HG03159 (cell line): Measurements from ENCODE around the gene TAF10.

Experiments
- ATAC-seq: cut with Tn5 transposase; IDR thresholded peaks from one replicate; pipeline ENCODE4 v1.9.1; 2021; ENCODE audit warnings: mild to moderate bottlenecking, moderate library complexity; ENCODE audit not compliant: unreplicated experiment

Gene TAF10

DNA sequence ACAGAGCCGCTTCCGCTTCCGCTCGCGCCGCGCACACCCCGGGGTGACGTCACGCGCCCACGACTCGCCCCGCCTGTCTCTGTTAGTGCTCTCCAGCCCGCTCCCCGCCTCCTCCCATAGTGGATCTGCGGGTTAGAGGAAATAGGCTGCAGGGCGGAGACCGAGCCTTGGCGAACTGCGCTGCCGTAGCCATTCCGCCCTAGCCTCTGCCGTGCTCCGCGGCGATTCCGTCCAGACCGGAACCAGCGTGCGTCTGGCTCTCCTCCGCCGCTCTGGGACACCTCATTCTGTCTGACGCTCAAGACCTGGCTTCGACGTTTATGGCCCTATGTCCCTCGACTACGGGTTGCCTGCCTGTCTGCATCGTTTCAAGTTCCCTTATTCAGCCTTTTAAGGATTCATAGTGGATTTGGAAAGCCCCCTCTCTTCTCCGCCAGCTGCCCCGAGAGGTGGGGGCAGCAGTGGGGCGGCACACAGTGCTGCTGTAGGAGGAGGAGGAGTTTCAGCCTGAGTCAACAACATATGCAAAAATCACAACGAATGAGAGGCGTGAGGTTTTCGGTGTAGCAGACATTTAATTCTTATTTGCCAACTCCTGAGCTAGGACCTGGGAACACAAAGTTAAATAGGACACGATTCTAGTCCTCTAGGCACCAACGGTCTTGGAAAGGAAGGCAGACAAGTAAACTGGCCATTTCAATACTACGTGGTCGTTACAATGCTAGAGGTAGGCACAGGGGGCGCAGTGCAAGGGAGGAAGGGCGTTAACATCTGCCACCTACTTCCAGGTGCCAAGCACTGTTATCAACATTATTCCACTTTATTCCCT lies at the start of gene TAF10:
TSS of gene TAF10 (minus strand) at position 4 of the 829 bp plus-strand sequence. CDS start 27 bp downstream, outside the sequence.
- ATAC-seq, result peak; percentile 91

DNA sequence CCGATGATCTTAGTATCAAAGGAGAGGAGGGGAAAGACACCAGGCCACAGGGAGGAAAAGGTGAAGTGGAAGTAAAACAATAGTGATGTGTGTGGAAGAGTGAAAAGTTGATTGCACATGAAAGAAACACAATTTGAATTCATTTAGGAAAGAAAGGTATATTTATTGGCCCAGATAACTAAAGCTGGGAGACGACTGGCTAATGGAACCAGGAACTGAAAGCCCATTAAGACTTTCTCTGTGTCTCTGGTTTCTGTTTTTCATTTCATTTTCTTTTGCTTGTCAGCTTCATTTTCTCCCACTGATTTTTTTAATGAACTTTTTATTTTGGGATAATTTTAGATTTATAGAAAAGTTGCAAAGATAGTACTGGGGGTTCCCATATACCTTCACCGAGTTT lies 48.7 kb upstream of the TAF10 start:
- ATAC-seq, result no peak

DNA sequence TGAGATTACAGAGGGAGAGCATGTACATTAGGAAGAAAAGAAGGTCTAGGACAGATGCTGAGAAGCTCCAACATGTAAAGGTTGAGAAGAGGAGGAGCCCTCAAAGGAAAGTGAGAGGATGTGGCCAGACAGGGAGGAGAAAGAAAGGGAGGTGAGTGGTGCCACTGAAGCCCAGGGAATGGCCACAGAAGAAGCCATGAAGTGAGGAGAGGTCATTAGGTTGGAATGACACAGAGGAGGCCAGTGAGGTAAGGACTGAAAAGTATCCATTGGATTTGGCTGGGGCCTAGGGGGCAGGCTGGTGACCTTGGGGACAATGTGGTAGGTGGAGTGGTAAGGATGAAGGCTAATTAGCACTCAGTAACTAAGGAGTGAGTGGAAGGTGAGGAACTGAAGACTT lies 46.6 kb upstream of the TAF10 start:
- ATAC-seq, result no peak

DNA sequence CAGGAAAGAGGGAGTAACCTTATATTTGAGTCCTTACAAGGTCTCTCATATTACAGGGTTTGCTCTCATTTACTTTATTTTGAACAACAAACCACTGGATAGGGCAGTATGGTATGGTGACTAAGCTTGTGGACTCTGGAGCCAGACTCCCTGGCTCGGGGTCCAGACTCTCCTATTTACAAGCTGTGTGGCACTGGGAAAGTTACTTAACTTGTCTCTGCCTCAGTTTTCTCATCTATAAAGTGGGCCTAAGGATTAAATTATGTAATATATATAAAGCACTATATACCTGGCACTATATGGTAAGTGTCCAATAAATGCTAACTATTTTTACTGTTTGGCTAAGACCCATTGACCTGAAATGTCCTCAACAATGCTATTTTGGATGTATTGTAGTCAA lies 45.3 kb upstream of the TAF10 start:
- ATAC-seq, result no peak

DNA sequence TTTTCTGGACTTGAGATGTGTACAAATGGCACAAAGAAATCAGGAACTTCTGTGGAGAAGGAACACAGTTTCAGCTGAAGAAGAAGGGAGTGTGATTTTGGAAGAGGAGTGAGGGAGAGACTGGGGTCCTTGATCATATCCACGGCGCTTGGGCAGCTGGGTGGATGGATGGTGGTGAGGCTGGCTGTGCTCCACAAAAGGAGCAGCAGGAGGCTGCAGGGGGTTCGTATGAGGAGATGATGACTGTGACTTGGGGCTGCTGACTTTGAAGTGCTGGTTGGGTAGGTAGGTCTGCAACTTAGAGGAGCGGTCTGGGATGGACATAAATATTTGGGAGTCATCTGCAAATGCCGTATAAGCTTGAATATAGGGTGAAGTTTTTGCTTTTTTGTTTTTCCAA lies 44.9 kb upstream of the TAF10 start:
- no peak for ATAC-seq

DNA sequence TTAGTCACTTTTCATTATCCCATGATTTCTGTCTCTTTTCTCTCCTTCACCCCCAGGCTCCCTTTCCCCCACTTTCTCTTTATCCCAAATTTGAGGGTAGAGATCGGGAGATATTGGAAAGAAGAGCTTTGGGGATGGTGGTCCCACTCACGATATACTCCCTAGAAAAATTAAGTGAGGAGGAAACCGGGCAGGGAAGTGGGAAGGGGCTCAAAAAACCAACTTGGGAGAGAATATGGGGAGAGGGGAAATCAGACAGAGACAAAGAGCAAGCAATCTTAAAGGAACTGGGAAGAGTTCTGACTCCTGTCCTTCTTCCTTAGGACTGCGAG lies 44.5 kb upstream of the TAF10 start:
- no peak for ATAC-seq

DNA sequence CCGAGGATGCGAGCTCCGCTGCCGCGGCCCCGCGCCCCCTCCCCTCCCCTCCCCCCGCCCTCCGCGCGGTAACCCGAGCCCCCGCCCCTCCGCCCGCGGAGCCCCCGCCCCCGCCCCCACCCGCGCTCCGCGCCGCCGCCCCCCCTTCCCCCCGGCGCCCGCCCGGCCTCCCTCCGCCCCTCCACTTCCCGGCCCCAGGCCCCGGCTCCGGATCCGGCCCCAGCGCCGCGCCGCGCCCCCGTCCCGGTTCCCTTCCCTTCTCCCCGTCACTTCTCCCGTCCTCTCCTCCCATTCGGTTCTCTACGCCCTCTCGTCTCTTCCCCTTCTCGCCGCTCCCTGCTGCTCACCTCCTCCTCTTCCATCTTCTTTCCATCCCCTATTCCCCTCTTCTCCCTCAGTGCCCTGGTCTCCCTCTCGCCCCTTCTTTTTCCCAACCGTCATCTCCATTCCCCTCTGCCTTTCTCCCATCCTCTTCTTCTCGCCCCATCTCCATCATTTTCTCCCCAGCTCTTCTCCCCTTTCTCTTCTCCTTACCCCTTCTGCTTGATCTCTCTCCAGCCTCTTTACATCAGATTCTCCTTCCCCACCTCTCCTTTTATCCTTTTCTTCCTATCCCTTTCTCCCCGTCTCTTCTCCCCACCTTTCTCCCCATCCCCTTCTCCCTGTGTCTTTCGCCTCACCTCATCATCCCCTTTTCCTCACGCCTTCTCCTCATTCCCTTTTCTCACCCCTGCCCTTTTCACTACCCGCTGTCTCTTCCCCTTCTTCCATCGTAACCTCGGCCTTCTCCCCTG lies 44.0 kb upstream of the TAF10 start, which contains the start of gene DCHS1:
TSS of gene DCHS1 (minus strand) at position 20 of the 794 bp plus-strand sequence. CDS start 14,196 bp downstream, outside the sequence.
- ATAC-seq, result no peak

DNA sequence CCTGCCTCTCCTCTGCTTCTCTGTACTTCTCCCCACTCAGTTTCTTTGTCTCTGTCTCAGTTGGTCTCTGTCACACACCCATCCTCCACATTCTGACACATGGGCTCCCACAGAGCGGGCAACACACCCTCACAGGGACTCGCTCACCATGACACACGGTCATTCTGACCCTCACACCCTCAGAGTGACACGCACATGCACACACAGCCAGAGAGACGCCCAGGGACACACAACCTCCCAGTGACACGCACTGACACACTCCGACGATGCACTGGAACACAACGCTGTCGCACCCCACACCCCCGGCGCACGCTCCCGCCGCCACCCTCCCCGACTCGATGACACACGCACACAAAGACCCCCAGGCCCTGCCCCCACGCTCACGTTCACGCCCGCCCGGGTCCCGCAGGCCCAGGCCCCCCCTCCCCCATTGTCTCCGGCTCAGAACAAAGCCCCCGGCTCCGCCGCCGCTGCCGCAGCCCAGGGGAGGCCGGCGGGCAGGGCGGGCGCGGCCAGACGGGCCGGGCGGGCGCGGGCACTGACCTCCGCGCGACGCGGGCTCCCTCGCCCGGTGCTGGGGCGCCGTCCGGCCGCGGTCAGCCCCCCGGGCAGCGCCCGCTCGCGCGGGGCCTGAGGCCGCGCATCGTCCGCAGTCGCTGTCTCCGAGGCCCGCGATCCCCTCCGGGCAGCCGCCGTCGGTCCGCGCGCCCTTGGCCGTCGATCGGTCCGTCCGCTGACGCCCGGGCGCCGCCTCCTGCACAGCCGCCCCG lies 43.2 kb upstream of the TAF10 start:
- ATAC-seq, result no peak

DNA sequence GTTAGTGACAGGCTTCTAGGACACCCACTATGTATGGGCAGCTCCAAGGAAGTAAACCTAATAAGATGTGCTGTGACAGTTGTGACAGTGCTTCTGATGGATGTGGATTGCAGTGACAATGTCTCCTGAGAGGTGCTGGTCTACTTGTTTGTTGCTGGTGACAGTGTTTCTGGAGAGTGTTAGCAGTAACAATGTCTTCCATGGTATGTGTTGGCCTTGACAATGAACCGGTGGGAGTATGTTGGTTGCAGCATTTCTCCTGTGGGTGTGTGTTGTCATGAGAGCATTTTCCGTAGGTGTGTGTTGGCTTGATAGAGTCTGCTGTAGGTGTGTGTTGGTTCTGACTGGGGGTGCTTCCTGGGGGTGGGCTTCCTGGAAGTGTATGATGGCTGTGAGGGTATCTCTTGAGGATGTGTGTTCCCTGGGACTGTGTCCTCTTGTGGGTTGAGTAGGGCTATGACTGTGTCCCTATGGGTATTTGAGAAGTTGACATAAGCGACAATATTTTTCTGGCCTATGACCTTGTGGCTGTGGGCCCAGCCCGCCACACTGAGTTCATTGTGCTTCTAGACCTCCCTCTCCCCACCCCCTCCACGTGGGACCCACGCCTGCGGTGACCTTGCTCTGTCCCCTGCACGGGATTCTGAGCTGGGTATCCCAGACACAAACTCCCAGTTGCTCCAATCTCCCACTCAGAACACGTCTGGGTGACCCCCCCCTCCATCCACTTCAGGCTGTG lies 42.4 kb upstream of the TAF10 start:
- no peak for ATAC-seq

DNA sequence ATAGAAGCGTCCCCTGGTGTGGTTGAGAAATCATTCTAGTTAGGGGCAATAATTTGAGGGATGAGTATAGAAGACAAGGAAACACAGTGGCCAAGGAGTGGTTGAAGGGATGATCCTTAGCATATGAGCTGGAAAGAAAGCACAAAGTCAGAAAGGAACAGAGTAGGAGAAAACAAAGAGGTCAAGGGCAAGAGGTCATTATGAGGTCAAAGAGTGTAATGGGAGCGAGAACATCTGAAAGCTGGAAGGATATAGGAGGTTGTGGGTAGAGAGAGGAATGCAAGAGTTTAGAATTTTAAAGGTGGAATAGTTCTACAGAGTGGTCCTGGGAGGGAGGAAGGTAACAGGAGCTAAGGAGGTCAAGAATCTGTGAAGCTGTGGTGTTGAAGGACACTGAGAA lies 41.6 kb upstream of the TAF10 start:
- no peak for ATAC-seq

DNA sequence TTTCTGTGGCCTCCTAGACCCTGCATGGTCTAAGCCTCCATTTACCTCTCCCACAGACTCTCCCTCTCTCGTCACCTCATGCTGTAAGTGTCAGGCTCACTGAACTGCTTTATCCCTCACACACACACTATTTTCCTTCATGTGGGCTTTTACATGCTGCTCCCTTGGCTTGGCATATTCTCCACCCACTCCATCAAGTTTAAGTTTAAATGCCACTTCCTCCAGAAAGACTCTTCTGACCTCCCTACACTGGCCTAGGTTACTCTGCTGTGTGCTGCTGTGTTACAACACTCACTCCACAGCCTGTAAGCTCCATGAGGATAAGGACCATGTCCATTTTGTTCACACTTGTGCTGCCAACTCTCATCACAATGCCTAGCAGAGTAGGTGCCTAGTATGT lies 41.1 kb upstream of the TAF10 start:
- ATAC-seq, result no peak

DNA sequence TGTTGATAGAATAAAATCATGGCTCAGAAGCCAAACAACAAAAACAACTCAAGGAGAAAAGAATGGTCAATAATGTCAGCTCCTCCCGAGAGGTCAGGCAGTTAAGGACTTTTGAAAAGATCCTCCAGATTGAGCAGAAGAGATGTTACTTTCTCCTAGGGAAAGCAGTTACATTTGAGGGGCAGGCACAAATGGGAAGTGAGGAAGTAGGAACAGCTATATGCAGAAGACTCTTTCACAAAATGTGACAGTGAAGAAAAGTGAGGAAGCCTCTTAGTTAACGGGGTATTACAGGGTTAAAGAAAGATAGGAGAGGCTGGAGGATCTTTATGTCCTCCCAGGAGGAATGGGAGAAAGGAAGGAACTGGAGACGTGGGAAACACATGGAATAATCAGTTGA lies 40.2 kb upstream of the TAF10 start:
- no peak for ATAC-seq

DNA sequence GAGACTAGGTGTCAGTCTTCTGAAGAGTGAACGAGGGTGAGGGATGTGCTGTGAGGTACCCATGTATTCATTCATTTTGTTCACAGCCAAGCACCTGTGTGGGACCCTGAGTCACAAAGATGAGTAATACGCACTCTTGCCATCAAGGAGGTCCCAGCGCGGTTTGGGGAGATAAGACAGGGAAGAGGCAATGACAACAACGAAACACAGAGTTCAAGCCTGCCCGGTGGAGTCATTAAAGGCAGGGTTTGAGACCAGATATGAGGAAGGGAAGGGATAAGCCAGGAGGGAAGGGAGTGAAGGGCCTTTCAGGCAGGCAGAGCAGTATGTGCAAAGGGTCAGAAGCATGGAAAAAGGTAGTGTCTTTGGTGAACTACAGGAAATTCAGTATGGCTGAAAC lies 39.0 kb upstream of the TAF10 start:
- ATAC-seq, result no peak

DNA sequence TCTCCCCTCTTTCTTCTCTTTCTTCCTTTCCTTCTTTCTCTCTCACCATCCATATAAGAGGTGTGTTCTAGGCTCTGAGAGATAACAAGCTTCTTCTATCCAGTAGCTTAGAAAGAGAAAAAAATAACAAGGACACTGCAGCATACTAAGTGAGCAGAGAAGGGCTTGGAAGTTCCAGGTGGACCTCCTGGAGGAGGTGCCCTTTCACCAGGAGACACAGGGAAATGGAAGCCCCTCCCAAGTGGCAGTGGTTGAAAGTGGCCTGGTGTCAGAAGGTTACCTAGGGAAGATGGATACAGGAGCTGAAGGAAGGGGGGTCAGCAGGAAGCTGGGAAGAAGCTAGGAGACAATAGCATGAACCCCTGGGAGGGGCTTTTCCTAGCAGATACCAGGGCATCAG lies 38.1 kb upstream of the TAF10 start:
- ATAC-seq, result no peak

DNA sequence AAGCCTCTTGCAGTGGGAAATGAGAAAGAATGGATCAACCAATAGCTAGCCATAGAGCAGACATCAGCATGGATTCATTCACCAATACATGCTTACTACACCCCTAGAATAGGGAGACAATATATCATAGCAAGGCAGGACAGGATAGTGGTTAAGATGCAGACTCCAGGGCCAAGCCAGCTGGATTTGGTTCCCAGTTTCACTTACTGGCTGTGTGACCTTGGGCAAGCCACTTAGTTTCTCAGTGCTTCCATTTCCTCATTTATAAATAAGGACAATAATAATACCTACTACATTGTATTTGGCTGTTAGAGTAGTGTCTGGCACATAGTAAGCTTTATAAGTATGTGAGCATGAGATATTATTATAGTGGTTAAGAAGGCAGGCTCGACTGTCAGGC lies 36.5 kb upstream of the TAF10 start:
- ATAC-seq, result no peak

DNA sequence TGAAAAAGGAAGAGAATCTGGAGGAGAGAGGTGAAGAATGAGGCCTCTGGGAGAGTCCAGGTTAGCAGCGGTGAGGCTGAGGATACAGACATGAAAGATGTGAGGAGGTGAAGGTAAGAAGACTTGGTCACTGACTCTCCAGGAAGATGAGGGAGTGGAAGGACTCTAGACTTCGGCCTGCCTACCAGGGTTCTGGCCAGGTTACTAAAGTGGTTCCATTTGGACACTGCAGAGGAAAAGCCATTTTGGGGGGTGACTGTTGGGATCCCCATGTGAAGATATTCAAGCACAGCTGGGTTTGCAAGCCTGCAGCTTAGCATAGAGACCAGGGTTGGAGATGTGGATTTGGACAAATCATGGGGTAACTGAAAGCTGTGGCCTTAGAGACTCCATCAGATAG lies 35.8 kb upstream of the TAF10 start:
- no peak for ATAC-seq

DNA sequence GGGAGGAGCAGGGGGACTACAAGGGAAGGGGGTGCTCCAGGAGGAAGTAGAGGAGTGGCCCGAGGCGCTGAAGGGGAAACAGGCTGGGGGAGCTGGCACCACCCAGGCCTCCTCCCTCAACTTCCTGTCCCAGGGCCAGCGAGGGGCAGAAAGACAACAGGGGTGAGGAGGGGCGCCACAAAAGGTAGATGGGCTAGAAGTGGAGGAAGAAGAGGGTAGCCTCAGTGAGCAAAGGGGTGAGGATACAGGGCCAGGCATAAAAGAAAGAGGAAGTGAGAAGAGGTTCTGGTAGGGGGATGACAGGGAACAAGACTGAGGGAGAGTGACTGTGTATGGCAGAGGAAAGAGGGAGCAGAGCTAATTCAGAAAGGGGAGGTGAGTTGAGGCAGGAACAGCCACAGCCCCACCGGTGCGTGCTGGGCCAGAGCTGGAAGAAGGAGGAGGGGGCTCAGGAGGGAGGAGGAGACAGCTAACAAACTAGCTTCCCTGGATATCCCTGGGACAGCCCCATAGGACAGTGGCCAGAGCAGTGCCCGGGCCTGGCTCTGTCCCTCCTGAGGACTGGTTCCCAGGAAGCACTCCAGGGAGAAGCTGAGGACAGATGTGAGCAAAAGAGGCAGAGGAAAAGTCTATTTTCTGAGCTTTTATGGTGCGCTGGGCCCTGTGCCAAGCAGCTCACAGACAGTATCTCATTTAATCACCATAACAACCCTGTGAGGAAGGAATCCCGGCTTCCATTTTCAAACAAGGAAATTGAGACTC lies 35.1 kb upstream of the TAF10 start:
- peak; percentile 92 for ATAC-seq

DNA sequence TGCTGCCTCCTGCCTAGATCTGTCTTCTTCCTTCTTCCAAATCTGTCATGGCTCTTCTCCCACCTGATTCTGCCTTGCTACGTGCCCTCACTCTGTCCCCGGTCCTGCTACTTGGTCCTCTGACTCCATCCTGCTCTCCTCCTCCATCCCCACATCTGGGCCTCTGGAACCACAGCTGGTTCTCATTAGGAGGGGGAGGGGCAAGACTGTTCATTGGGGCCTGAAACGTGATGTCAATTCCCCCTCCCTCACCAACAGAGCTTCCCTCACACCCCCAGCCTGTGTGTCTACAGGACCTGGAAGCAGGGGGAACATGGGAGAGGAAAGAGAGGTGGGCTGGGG lies 34.5 kb upstream of the TAF10 start:
- ATAC-seq, result no peak

DNA sequence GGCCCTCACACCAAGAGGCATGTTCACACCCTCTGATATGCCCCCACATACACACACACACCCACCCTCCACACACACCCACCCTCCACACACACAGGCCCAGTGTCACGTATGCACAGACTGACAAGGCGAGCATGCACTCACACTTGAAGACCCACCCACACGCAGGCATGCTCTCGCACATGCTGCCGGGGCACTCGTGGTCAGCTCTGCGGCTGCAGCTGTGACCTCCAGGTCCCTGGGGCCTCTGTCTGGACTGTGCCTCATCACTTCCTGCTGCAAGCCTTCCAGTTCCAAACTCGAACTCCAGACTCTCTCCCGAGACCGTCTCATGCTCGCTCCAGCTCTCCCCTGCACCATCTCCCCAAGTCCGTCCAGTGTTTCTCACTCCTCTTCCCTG lies 34.1 kb upstream of the TAF10 start:
- no peak for ATAC-seq

DNA sequence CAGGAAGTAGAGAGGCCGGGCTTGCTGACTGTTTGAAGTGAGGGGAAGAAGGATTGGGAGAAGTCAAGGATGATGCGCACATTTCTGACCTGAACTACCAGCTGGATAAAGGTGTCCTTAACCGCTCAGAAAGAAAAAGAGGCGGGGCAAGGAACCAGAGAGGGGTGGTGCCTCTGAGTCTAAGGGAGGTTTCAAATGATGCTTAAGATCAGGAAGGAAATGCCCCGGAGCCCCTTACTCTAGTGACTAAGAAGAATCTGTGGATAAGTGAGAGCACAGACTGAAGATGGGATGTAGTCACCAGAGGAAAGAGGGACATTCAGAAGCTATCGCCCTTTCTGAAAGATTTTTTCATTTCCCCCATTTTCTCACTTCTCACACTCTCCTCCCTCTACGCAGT lies 30.9 kb upstream of the TAF10 start:
- no peak for ATAC-seq
